HepG2 (cell line): Measurements from ENCODE around the gene ZFP62. TPM values are rescaled to one million over a fixed set of nuclear protein-coding genes. Genes with fewer than 3 reads are reported as not detected.

Experiments used
- ATAC-seq: fragments of 200-7000 bp; cut with Tn5 transposase; 3 replicates; pipeline ENCODE4 v1.9.1; 2020; ENCODE audit warnings: mild to moderate bottlenecking, moderate library complexity
- BruUV-seq: library from RNA; stranded (reverse); fragments of 400-500 nt; replicated peaks from 2 replicates; lab custom pipeline; 2021; lab: Mats Ljungman, UMichigan
- CTCF ChIA-PET: fragments of 300-600 bp; formaldehyde crosslinking; extraction: SDS; loops from one replicate; lab custom pipeline; 2021; ENCODE audit warnings: low total read pairs, inconsistent platforms, low intra/inter-chr PET ratio; lab: Yijun Ruan, JAX
- POLR2A ChIA-PET: fragments of 350-600 bp; sonication (Branson Sonifier 250); formaldehyde crosslinking; loops from one replicate; lab custom pipeline; 2020; ENCODE audit warnings: antibody characterized with exemption, inconsistent platforms; lab: Yijun Ruan, JAX
- DNase-seq: peaks from one replicate; pipeline ENCODE4 v3.0.0-alpha.2; 2015; ENCODE audit warnings: low spot score
- FAIRE-seq: peaks from 3 replicates; lab custom pipeline; 2011; peaks lifted over from hg19 to GRCh38; lab: Jason Lieb, UNC
- H2AFZ ChIP-seq: one replicate; pipeline ENCODE4 v1.6.1; 2011; ENCODE audit warnings: low read length, inconsistent platforms
- H3K27ac ChIP-seq: fragments of 300-600 bp; 3 replicates; pipeline ENCODE4 v1.8.0; 2011; ENCODE audit warnings: mixed run types, mild to moderate bottlenecking, mixed read lengths, low read length, inconsistent platforms; ENCODE audit not compliant: insufficient read depth; ENCODE audit errors: extremely low read length
- H3K27me3 ChIP-seq, 2 experiments: fragments of 200-600 bp in 1 of 2; 2 replicates in 1 of 2; 3 replicates in 1 of 2; pipeline versions ENCODE4 v1.6.0 to v1.8.0; 2011; ENCODE audit warnings: low read length in 2 of 2, mild to moderate bottlenecking in 2 of 2, moderate library complexity in 2 of 2, inconsistent platforms in 1 of 2; ENCODE audit not compliant: insufficient read depth in 2 of 2, control insufficient read depth in 1 of 2
- H3K36me3 ChIP-seq, 2 experiments: fragments of 200-600 bp in 1 of 2; replicated peaks in 1 of 2; 2 replicates in 1 of 2; 3 replicates in 1 of 2; pipeline versions ENCODE4 v1.5.1 to v1.8.0; 2011; ENCODE audit warnings: low read length in 2 of 2, inconsistent platforms in 1 of 2; ENCODE audit not compliant: insufficient read depth in 2 of 2, control insufficient read depth in 1 of 2
- H3K4me1 ChIP-seq: 2 replicates; pipeline ENCODE4 v1.5.1; 2012; ENCODE audit warnings: low read length, inconsistent platforms; ENCODE audit not compliant: insufficient read depth
- H3K4me2 ChIP-seq: 2 replicates; pipeline ENCODE4 v1.6.0; 2011; ENCODE audit warnings: low read depth, low read length, inconsistent platforms
- H3K4me3 ChIP-seq, 3 experiments: fragments of 200-600 bp in 1 of 3; sonication (generic), shearing (Covaris generic) in 1 of 3; replicated peaks in 1 of 3; 2 replicates each; pipeline ENCODE4 v1.5.1; 2011 to 2016; ENCODE audit warnings: low read length in 3 of 3, inconsistent platforms in 2 of 3, low read depth in 2 of 3, mild to moderate bottlenecking in 2 of 3, control low read depth in 1 of 3, mixed read lengths in 1 of 3; ENCODE audit not compliant: insufficient read depth in 1 of 3
- H3K79me2 ChIP-seq: one replicate; pipeline ENCODE4 v1.6.1; 2011; ENCODE audit warnings: low read length, inconsistent platforms; ENCODE audit not compliant: insufficient read depth
- H3K9ac ChIP-seq: 2 replicates; pipeline ENCODE4 v1.6.0; 2011; ENCODE audit warnings: mild to moderate bottlenecking, low read depth, low read length, inconsistent platforms; ENCODE audit not compliant: insufficient read depth
- H3K9me3 ChIP-seq: 2 replicates; pipeline ENCODE4 v1.5.1; 2012; ENCODE audit warnings: mild to moderate bottlenecking, low read length
- H4K20me1 ChIP-seq: 2 replicates; pipeline ENCODE4 v1.6.0; 2011; ENCODE audit warnings: inconsistent platforms, mild to moderate bottlenecking, low read length, moderate library complexity; ENCODE audit not compliant: insufficient read depth
- HNRNPH1 ChIP-seq: fragments of 200-400 bp; formaldehyde crosslinking; optimal IDR thresholded peaks from 2 replicates; pipeline ENCODE3; 2017; ENCODE audit warnings: mild to moderate bottlenecking, low read depth, low read length
- REL ChIP-seq: sonication (generic); formaldehyde crosslinking; conservative IDR thresholded peaks from 2 replicates; pipeline ENCODE4 v1.8.0; 2022; ENCODE audit warnings: mild to moderate bottlenecking, missing genetic modification reagents, moderate library complexity
- SMYD3 ChIP-seq: sonication (generic); formaldehyde crosslinking; IDR thresholded peaks from 2 replicates; pipeline ENCODE4 v1.8.1; 2023; ENCODE audit warnings: mild to moderate bottlenecking, missing genetic modification reagents
- TRIM24 ChIP-seq: sonication (generic); formaldehyde crosslinking; IDR thresholded peaks from 2 replicates; pipeline ENCODE4 v1.8.0; 2022; ENCODE audit warnings: mild to moderate bottlenecking, missing genetic modification reagents
- ZNF780A ChIP-seq: sonication (generic); formaldehyde crosslinking; IDR thresholded peaks from 2 replicates; pipeline ENCODE4 v1.8.0; 2022; ENCODE audit warnings: mild to moderate bottlenecking, missing genetic modification reagents, moderate library complexity
- WGBS: methylation state at CpG from one replicate; pipeline ENCODE4 v1.1.6; 2017; ENCODE audit warnings: low lambda C conversion rate; 5-methylcytosine and 5-hydroxymethylcytosine counted together
- in situ Hi-C: cut with HindIII; loops from 2 replicates; pipeline ENCODE4 v1.10.0; 2017; ENCODE audit warnings: low pct_unique_long_range_greater_than_20kb; ENCODE audit not compliant: extremely low pct_ligation_motif_present
- intact Hi-C: fragments of 100-400 bp; cut with micrococcal nuclease; formaldehyde crosslinking; loops from one replicate; pipeline ENCODE4 v1.10.0; 2022; ENCODE audit not compliant: unreplicated experiment
- polyA plus RNA-seq, 8 experiments: library from polyadenylated mRNA; depleted of rRNA in 3 of 8; stranded (reverse) in 7 of 8; unstranded in 1 of 8; fragments of >200 nt; fragmentation: Illumina TruSeq in 4 of 8; extraction: Trizol in 4 of 8; gene quantifications; 2 replicates each; pipeline versions ENCODE4 v1.2.1 to v1.2.3, GENCODE V29; 2011 to 2016; ENCODE audit warnings: low read depth in 4 of 8, missing spikeins in 1 of 8, mixed read lengths in 1 of 8; ENCODE audit not compliant: insufficient read depth in 1 of 8
- total RNA-seq, 5 experiments: library from RNA; depleted of rRNA; stranded (reverse); fragments of >200 nt; fragmentation: Illumina TruSeq; extraction: Trizol; gene quantifications; 2 replicates each; pipeline ENCODE4 v1.2.3, GENCODE V29; 2016; ENCODE audit warnings: low read depth in 1 of 5
- TF ChIP-seq, protein P1 (sequence below): sonication (generic); formaldehyde crosslinking; IDR thresholded peaks from 2 replicates; pipeline ENCODE4 v1.8.1; 2023; ENCODE audit warnings: mild to moderate bottlenecking, inconsistent platforms, moderate library complexity, missing genetic modification reagents, borderline replicate concordance
- TF ChIP-seq, protein P2 (sequence below): sonication (generic); formaldehyde crosslinking; IDR thresholded peaks from 2 replicates; pipeline ENCODE4 v1.4.0; 2020; ENCODE audit warnings: missing genetic modification reagents, borderline replicate concordance

The ZFP62 gene
- total and polyA plus RNA-seq, 2 of the 13 experiments (the other 11 are each of a cell fraction or from before 2014, with no cell fraction given) = 8.2 to 19.4 TPM

DNA sequence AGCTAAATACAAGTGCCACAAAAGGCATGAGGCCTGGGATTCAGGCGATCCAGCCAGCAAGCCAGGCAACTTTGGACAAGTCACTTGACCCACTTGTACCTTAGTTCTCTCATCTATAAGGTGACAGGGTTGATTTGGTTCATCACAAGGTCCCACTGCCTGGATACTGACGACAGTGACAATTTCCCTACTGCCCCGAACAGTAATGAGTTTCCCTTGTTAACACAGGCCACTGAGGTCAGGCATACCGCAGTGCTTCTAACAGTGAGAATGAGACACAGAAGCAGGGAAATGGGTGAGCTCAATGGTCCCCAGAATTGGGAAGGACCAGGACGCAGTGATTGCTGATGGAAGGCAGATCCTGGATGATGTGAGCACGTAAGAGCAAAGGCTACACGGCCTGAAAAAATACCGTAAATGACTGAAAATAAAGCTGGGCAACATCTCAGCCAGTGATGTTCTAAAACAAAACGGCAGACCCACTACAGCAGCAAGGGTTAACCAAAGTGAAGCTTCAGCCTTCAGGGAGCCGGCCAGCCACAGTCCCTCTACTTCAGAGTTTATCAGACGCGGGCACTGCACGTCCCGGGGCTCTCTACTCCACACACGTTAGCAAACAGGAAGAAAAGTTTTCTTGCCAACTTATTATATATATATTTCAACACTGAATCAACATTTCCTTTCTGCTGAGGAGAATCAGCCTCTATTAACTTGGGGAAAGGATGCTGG, 59.3 kb downstream of the ZFP62 start:
- ChIA-PET CTCF (interaction anchor here (0.9 kb wide), 1 partner anchor 14 kb away, joined by 3 read pairs; no protein-coding TSS in a partner anchor), POLR2A (interaction anchor here (1.4 to 4.1 kb wide), 2 partner anchors 9 to 12 kb away, joined by 3 to 18 read pairs; no protein-coding TSS in a partner anchor)
- DNase-seq (no peak), FAIRE-seq (no peak), ATAC-seq (peak; percentile 13)
- 43% methylated on average over 15 of the region's 15 CpGs for WGBS
- Histone ChIP-seq H2AFZ (no peak overlapping the region), H3K27ac (no peak overlapping the region), H3K27me3 (no peaks in the 10 kb centered on the region), H3K79me2 (peaks cover 86% of the 10 kb centered on the region), H3K9me3 (no peaks in the 10 kb centered on the region), H3K4me2 (peak overlapping the region; percentile 89), H4K20me1 (peaks cover 79% of the 10 kb centered on the region), H3K36me3 (peaks cover 0 to 25% of the 10 kb centered on the region in 2 experiments; a peak in 4 of 5 replicates), H3K9ac (peak overlapping the region; percentile 92; the same call in 1 of the 2 replicates), H3K4me1 (peaks cover 72% of the 10 kb centered on the region), H3K4me3 (peak overlapping the region; percentile 79 to 98 (median 90))
- TF ChIP-seq TRIM24 (no peak), REL (CRISPR knock-in tag) (no peak), SMYD3 (CRISPR knock-in tag) (0 out of 2 replicates have a peak, but pooled peaks have one; percentile 28), ZNF780A (CRISPR knock-in tag) (no peak), HNRNPH1 (no peak)
- TF ChIP-seq, protein P1, sequence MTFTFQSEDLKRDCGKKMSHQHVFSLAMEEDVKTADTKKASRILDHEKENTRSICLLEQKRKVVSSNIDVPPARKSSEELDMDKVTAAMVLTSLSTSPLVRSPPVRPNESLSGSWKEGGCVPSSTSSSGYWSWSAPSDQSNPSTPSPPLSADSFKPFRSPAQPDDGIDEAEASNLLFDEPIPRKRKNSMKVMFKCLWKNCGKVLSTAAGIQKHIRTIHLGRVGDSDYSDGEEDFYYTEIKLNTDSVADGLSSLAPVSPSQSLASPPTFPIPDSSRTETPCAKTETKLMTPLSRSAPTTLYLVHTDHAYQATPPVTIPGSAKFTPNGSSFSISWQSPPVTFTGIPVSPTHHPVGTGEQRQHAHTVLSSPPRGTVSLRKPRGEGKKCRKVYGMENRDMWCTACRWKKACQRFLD = no peak
- TF ChIP-seq, protein P2, sequence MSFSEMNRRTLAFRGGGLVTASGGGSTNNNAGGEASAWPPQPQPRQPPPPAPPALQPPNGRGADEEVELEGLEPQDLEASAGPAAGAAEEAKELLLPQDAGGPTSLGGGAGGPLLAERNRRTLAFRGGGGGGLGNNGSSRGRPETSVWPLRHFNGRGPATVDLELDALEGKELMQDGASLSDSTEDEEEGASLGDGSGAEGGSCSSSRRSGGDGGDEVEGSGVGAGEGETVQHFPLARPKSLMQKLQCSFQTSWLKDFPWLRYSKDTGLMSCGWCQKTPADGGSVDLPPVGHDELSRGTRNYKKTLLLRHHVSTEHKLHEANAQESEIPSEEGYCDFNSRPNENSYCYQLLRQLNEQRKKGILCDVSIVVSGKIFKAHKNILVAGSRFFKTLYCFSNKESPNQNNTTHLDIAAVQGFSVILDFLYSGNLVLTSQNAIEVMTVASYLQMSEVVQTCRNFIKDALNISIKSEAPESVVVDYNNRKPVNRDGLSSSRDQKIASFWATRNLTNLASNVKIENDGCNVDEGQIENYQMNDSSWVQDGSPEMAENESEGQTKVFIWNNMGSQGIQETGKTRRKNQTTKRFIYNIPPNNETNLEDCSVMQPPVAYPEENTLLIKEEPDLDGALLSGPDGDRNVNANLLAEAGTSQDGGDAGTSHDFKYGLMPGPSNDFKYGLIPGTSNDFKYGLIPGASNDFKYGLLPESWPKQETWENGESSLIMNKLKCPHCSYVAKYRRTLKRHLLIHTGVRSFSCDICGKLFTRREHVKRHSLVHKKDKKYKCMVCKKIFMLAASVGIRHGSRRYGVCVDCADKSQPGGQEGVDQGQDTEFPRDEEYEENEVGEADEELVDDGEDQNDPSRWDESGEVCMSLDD (CRISPR knock-in tag) = no peak
- in situ Hi-C loops (no loop called here), intact Hi-C loops (no loop called here)
- TSS peak; percentile 37 for BruUV-seq
